ENCODE results near the gene XRCC4. TPM values are rescaled to one million over a fixed set of nuclear protein-coding genes. Genes with fewer than 3 reads are reported as not detected.

The XRCC4 gene
- total RNA-seq, 1 donor from 2014 or later = 5.5 TPM

DNA sequence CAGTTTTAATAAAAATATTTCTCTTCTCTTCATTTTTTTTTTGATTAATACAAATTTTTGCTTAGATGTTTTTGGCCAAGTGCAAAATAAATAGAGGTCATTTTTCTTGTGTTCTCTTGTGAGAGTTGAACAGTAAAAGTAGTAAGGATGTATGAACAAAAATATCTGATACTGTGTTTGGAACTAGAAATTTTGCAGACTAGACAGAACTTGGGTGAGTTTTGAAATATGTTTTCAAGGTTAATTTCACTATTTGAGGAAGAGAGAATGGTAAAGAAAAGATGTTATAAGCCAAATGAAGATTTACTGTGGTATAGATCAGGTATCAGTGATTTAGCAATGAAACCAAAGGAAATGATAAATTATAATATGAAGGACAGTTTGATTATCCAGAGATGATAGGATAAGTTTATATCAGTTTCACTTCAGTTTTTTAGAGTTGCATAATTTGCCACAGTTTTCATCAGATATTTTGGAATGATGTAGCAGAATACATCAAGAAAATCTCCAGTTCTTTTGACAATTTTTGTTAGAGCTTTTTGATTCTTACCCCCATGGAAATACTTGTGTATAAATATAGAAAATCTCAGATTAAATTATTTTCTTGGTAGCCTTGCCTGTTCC, 246.3 kb downstream of the XRCC4 start:
- no peak for DNase-seq (ENCODE audit: low spot score)
- peaks cover 6% of the 10 kb centered on the region for H3K4me1 Mint-ChIP-seq (ENCODE audit: low read depth)
- no peak overlapping the region for H3K27ac Mint-ChIP-seq (ENCODE audit: unreplicated experiment)
- TF ChIP-seq, protein P1, sequence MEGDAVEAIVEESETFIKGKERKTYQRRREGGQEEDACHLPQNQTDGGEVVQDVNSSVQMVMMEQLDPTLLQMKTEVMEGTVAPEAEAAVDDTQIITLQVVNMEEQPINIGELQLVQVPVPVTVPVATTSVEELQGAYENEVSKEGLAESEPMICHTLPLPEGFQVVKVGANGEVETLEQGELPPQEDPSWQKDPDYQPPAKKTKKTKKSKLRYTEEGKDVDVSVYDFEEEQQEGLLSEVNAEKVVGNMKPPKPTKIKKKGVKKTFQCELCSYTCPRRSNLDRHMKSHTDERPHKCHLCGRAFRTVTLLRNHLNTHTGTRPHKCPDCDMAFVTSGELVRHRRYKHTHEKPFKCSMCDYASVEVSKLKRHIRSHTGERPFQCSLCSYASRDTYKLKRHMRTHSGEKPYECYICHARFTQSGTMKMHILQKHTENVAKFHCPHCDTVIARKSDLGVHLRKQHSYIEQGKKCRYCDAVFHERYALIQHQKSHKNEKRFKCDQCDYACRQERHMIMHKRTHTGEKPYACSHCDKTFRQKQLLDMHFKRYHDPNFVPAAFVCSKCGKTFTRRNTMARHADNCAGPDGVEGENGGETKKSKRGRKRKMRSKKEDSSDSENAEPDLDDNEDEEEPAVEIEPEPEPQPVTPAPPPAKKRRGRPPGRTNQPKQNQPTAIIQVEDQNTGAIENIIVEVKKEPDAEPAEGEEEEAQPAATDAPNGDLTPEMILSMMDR (IDR thresholded peaks at IDR 0.05) = no peak
- H3K4me3 Mint-ChIP-seq (ENCODE audit: unreplicated experiment) = no peak overlapping the region
- no peaks in the 10 kb centered on the region for H3K27me3 Mint-ChIP-seq (ENCODE audit: low read depth)
- no peaks in the 10 kb centered on the region for H3K36me3 Mint-ChIP-seq (ENCODE audit: low read depth)
- H3K9me3 Mint-ChIP-seq (ENCODE audit: low read depth) = peaks cover 5% of the 10 kb centered on the region

DNA sequence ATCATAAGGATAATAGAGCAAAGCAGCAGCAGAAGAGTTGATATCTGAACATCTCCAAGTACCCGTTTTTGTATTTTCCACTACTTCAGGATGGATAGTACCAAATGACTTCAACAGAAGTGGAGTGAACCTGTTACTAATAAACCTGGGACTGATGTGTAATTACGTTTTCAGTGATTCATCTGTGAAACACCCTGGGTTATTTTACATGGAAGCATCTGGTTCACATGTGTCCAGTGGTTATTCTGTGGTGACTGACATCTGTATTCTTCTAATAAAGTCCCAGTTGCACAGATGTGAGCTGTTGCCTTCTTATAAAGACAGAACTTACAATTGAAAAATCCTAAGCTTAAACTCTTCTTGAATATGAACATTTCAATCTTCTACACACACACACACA, 254.5 kb downstream of the XRCC4 start:
- H3K9me3 Mint-ChIP-seq (ENCODE audit: low read depth) = no peaks in the 10 kb centered on the region
- TF ChIP-seq, protein P1 (IDR thresholded peaks at IDR 0.05) = no peak
- H3K36me3 Mint-ChIP-seq (ENCODE audit: low read depth) = no peaks in the 10 kb centered on the region
- DNase-seq (ENCODE audit: low spot score) = no peak
- no peaks in the 10 kb centered on the region for H3K4me1 Mint-ChIP-seq (ENCODE audit: low read depth)
- no peaks in the 10 kb centered on the region for H3K27me3 Mint-ChIP-seq (ENCODE audit: low read depth)
- H3K27ac Mint-ChIP-seq (ENCODE audit: unreplicated experiment) = no peak overlapping the region
- no peak overlapping the region for H3K4me3 Mint-ChIP-seq (ENCODE audit: unreplicated experiment)

DNA sequence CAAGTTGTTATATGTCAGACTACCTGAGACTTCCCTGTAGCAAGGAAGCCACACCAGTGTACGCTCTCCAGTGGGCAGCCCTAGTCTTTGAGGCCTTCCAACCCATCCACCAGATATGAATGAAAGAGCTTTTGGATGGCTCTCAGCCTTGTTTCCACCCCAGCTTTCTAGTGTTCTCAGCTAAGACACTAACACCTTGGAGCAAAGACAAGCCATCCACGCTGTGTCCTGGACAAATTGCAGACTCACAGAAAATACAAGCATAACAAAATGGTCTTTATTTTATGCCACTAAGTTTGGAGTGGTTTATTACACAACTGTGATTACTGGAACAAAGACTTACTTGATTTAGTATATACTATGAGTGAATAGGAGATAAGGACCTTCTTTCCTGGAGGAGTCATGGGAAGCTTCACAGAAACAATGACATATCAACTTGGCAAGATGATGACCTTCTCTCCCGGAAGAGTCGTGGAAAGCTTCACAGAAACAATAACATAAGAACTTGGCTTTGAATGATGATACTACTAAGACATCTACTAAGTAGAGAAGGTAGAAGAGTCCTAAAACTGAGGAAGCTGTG, 260.2 kb downstream of the XRCC4 start:
- H3K4me1 Mint-ChIP-seq (ENCODE audit: low read depth) = no peaks in the 10 kb centered on the region
- no peaks in the 10 kb centered on the region for H3K36me3 Mint-ChIP-seq (ENCODE audit: low read depth)
- DNase-seq (ENCODE audit: low spot score) = no peak
- no peaks in the 10 kb centered on the region for H3K9me3 Mint-ChIP-seq (ENCODE audit: low read depth)
- H3K27me3 Mint-ChIP-seq (ENCODE audit: low read depth) = no peaks in the 10 kb centered on the region
- TF ChIP-seq, protein P1 (IDR thresholded peaks at IDR 0.05) = no peak
- no peak overlapping the region for H3K4me3 Mint-ChIP-seq (ENCODE audit: unreplicated experiment)
- H3K27ac Mint-ChIP-seq (ENCODE audit: unreplicated experiment) = no peak overlapping the region

DNA sequence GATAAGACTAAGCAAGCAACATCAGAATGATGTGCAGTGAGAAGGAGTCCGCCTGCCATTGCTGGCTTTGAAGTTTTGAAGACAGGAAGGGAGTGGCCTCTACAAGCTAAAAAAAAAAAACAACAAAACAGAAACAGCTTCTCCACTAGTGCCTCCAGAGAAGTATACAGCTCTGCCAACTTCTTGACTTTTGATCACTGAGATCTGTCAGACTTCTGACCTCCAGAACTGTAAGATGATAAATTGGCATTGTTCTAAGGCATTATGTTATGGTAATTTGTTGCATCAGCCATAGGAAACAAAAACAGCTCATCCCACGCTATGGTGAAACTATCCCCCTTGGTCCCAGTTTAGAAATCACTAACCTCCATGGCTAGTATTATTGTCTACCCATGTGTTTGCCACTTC, 263.2 kb downstream of the XRCC4 start:
- Mint-ChIP-seq H3K27me3 (ENCODE audit: low read depth) (no peaks in the 10 kb centered on the region), H3K4me1 (ENCODE audit: low read depth) (no peaks in the 10 kb centered on the region), H3K27ac (ENCODE audit: unreplicated experiment) (no peak overlapping the region), H3K4me3 (ENCODE audit: unreplicated experiment) (no peak overlapping the region), H3K36me3 (ENCODE audit: low read depth) (no peaks in the 10 kb centered on the region), H3K9me3 (ENCODE audit: low read depth) (no peaks in the 10 kb centered on the region)
- DNase-seq (ENCODE audit: low spot score) = no peak
- TF ChIP-seq, protein P1 (IDR thresholded peaks at IDR 0.05) = no peak

DNA sequence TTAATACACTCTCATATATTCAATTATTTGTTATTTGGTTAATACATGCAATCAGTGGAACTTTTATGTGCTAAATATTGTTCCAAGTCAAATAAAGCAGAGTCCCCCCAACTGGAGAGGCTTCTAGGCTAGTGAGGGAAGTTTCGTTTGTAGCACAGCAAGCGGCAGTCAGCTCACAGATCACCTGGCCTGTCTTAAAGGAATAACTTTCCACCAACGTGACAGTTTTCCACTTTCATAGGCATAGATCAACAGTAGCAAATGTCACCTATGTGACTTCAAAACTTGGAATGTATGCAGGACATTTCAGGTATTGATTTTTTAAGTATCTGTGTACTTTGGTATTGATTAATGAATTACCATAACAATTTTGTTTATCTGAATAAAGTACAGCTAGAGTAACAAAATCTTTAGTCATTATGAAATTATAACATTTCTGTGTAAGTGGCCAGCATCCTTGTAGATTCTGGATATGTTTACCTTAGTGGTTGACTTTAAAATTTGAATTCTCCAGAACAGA, 264.5 kb downstream of the XRCC4 start:
- Mint-ChIP-seq H3K4me1 (ENCODE audit: low read depth) (no peaks in the 10 kb centered on the region), H3K27me3 (ENCODE audit: low read depth) (no peaks in the 10 kb centered on the region), H3K27ac (ENCODE audit: unreplicated experiment) (no peak overlapping the region), H3K9me3 (ENCODE audit: low read depth) (no peaks in the 10 kb centered on the region), H3K4me3 (ENCODE audit: unreplicated experiment) (no peak overlapping the region), H3K36me3 (ENCODE audit: low read depth) (no peaks in the 10 kb centered on the region)
- TF ChIP-seq, protein P1 (IDR thresholded peaks at IDR 0.05) = no peak
- DNase-seq (ENCODE audit: low spot score) = no peak
